Lung (tissue), 12 donors: Measurements from ENCODE around the gene RCSD1. TPM values are rescaled to one million over a fixed set of nuclear protein-coding genes. Genes with fewer than 3 reads are reported as not detected.

ENCODE experiments used
- ATAC-seq: fragments of 200-7000 bp; cut with Tn5 transposase; one replicate; pipeline ENCODE4 v1.9.1; 2020; ENCODE audit warnings: moderate number of reproducible peaks; ENCODE audit not compliant: insufficient read depth, low FRiP score
- DNase-seq, 3 donors: peaks; one replicate each; pipeline ENCODE4 v3.0.0-alpha.2; 2013 to 2017
- H3K27ac ChIP-seq, 2 donors: one replicate each; pipeline ENCODE4 v1.5.1; 2013; ENCODE audit warnings: mild to moderate bottlenecking in 2 of 2, moderate library complexity in 2 of 2, control low read depth in 1 of 2, inconsistent platforms in 1 of 2, low read depth in 1 of 2, low read length in 1 of 2
- H3K27me3 ChIP-seq, 3 donors: one replicate each; pipeline ENCODE4 v1.5.1; 2013; ENCODE audit warnings: low read length in 2 of 3; ENCODE audit not compliant: control insufficient read depth in 3 of 3, insufficient read depth in 3 of 3
- H3K36me3 ChIP-seq, 4 donors: one replicate each; pipeline ENCODE4 v1.5.1; 2013; ENCODE audit warnings: low read length in 4 of 4, mild to moderate bottlenecking in 1 of 4, moderate library complexity in 1 of 4; ENCODE audit not compliant: control insufficient read depth in 4 of 4, insufficient read depth in 4 of 4
- H3K4me1 ChIP-seq, 5 donors: one replicate each; pipeline ENCODE4 v1.5.1; 2013; ENCODE audit warnings: low read length in 5 of 5, mild to moderate bottlenecking in 2 of 5, moderate library complexity in 1 of 5; ENCODE audit not compliant: control insufficient read depth in 5 of 5, insufficient read depth in 5 of 5
- H3K4me3 ChIP-seq: one replicate; pipeline ENCODE4 v1.5.1; 2013; ENCODE audit warnings: mild to moderate bottlenecking, control low read depth, moderate library complexity
- H3K9ac ChIP-seq, 2 donors: one replicate each; pipeline ENCODE4 v1.5.1; 2013; ENCODE audit warnings: low read length in 2 of 2, control low read depth in 1 of 2; ENCODE audit not compliant: insufficient read depth in 1 of 2
- H3K9me3 ChIP-seq, 4 donors: one replicate each; pipeline ENCODE4 v1.5.1; 2013; ENCODE audit warnings: low read length in 3 of 4, mild to moderate bottlenecking in 1 of 4, moderate library complexity in 1 of 4; ENCODE audit not compliant: control insufficient read depth in 4 of 4, insufficient read depth in 3 of 4
- CTCF ChIP-seq: IDR thresholded peaks from 2 replicates; pipeline ENCODE4 v1.5.1; 2012; ENCODE audit warnings: mild to moderate bottlenecking; ENCODE audit errors: control extremely low read depth, extremely low read depth
- WGBS, 2 donors: extraction: QIAGEN DNeasy Blood & Tissue Kit; methylation state at CpG; one replicate each; pipeline ENCODE4 v1.1.7; 2013; 5-methylcytosine and 5-hydroxymethylcytosine counted together
- polyA plus RNA-seq, 2 donors: library from polyadenylated mRNA; stranded (reverse); fragments of 200-250 nt; gene quantifications; one replicate each; pipeline ENCODE4 v1.2.1, GENCODE V29; 2013
- total RNA-seq, 2 donors: library from RNA; depleted of rRNA in 1 of 2; stranded (reverse); fragments of >200 nt in 1 of 2; gene quantifications; one replicate each; pipeline ENCODE4 v1.2.1, GENCODE V29; 2014 to 2021
- donor health status: control.
- donor health status: control.
- donor health status: Bipolar disorder and iron deficiency.
- donor health status: healthy.
- donor health status: DM: yes; HTN: yes; CAD: no.

RCSD1 gene
- total and polyA plus RNA-seq, 4 donors = 7.6 to 29.4 (median 23.8) TPM

- Histone ChIP-seq H3K36me3 (no peaks in the 10 kb centered on the region), H3K27ac (no peak overlapping the region), H3K4me1 (peaks cover 6 to 26% (median 14%) of the 10 kb centered on the region in 5 donors), H3K4me3 (no peak overlapping the region), H3K9me3 (no peaks in the 10 kb centered on the region), H3K27me3 (no peaks in the 10 kb centered on the region), H3K9ac (no peak overlapping the region)
- ATAC-seq = no peak
- 76 to 93% methylated on average over 2 of the region's 2 CpGs for WGBS, 2 donors
- TF ChIP-seq CTCF = no peak
- DNase-seq = no peak
These were observed 93.8 kb downstream of the RCSD1 start for GRCh38 chr1:167723707-167724323.

GRCh38 chr1:167726008-167726407, 96.0 kb downstream of the RCSD1 start:
- Histone ChIP-seq H3K9ac (no peak overlapping the region), H3K4me1 (peaks cover 6 to 26% (median 14%) of the 10 kb centered on the region in 5 donors)

GRCh38 chr1:167728818-167729410, 98.9 kb downstream of the RCSD1 start:
- no peaks in the 10 kb centered on the region for H3K9me3 ChIP-seq
- TF ChIP-seq CTCF = no peak
- H3K4me3 ChIP-seq = no peak overlapping the region
- WGBS, 2 donors = 96 to 97% methylated on average over 8 of the region's 8 CpGs
- peaks cover 4 to 5% (median 5%) of the 10 kb centered on the region in 4 donors for H3K36me3 ChIP-seq
- no peak overlapping the region for H3K27ac ChIP-seq
- H3K27me3 ChIP-seq = no peaks in the 10 kb centered on the region
- peaks cover 6 to 9% (median 8%) of the 10 kb centered on the region in 5 donors for H3K4me1 ChIP-seq
- DNase-seq = no peak
- H3K9ac ChIP-seq = no peak overlapping the region
- ATAC-seq = no peak

More at GRCh38 chr1:167726008-167726407, 96.0 kb downstream of the RCSD1 start:
- H3K4me3 ChIP-seq = no peak overlapping the region
- no peaks in the 10 kb centered on the region for H3K9me3 ChIP-seq
- no peak for DNase-seq
- H3K27ac ChIP-seq = no peak overlapping the region
- H3K27me3 ChIP-seq = no peaks in the 10 kb centered on the region
- ATAC-seq = no peak
- H3K36me3 ChIP-seq = peaks cover 4 to 5% (median 5%) of the 10 kb centered on the region in 4 donors
- WGBS, 2 donors = 42 to 55% methylated on average over 1 of the region's 1 CpG
- no peak for TF ChIP-seq CTCF
